ENCODE results near the gene RAET1E.
"Not testable (repeated sequence)": the region's sequence is repeated elsewhere in the genome, so short reads cannot be mapped to it uniquely, and the experiment has no call there.

Gene RAET1E

DNA sequence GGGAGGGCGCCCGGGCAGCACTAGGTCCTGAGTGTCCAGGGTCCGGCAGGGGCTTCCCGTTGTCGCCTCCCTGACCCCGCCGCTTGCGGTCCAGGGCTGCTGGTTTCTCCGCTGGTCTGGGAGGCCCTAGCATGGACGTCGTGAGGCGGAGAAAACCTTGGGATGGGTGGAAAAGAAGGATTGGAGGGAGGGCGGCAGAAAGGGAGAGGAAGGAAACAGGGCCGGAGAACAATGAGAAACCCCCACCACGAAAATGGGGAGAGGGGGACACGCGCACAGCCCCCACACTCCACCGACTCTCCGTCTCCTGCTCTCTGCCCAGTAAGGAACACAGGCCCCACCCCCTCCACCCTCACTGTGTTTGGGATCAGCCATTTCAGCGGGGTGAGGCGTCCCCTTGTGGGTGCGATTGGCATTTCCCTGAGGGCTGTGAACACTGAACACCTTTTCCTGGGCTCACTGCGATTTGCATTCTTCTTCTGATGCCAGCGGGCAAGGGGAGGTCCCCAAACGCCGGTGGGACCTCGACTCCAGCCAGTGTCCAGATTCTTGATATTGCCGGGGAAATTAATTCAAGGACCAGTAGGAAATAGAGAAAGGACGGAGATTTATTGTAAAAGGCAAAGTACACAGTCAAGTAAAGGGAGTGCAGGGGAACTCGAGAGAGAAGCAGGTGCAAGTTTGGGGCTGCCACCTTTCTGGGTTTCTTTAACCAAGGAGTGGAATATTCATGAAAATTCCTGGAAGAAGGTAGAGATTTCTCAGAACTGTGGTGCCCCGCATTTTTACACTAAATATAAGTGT is 28.3 kb upstream of the RAET1E start:
- Histone ChIP-seq H3K4me2 (ENCODE audit: low read length) (peak overlapping the region; percentile 95), H3K4me1 (ENCODE audit: control insufficient read depth, insufficient read depth, low read length) (peaks cover 16% of the 10 kb centered on the region), H3K36me3 (ENCODE audit: insufficient read depth, low read length) (no peaks in the 10 kb centered on the region), H3K4me3 (ENCODE audit: low read length) (peak overlapping the region; percentile 73), H3K27me3 (ENCODE audit: control insufficient read depth, insufficient read depth, low read length) (peaks cover 25% of the 10 kb centered on the region), H3K9ac (ENCODE audit: low read depth, low read length) (peak overlapping the region; percentile 81), H3K9me3 (replicated peaks; ENCODE audit: low read length) (no peaks in the 10 kb centered on the region)

DNA sequence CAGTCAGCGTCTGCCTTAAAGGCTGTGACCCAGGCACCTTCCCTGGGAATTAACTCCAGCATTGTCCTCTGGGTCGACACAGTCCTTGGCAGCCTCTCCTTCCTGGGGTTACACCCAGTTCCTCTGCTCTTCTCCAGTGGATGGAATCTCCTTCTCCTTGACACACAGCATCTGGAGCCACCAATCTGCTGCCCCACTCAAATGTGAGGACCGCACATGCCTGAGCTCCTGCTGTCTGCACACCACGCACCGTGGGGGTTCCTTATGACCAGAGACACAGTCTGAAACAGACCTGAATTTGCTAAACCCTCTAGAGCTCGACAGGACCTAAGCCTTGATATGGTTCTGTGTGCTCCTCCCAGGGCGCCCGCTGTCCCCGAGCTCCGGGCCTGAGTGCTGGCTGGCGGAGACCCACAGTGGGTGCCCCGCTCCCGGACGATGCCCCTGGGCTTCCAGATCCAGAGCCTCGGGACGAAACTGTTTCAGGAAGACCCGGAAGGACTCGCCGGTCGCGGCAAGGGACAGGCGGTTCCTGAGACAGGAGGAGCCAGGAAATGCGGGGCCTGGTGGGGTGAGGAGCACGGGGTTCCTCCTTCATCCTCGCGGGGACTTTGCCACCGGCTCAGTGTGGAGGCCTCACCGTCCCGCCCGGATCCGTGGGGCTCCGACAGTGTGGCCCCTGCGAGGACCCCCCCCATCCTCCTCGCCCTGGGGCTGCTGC is 27.5 kb upstream of the RAET1E start:
- peak overlapping the region; percentile 73 for H3K4me3 ChIP-seq (ENCODE audit: low read length)
- H3K4me1 ChIP-seq (ENCODE audit: control insufficient read depth, insufficient read depth, low read length) = peaks cover 16% of the 10 kb centered on the region
- no peaks in the 10 kb centered on the region for H3K36me3 ChIP-seq (ENCODE audit: insufficient read depth, low read length)
- H3K9me3 ChIP-seq (replicated peaks; ENCODE audit: low read length) = no peaks in the 10 kb centered on the region
- H3K27me3 ChIP-seq (ENCODE audit: control insufficient read depth, insufficient read depth, low read length) = peaks cover 25% of the 10 kb centered on the region
- H3K4me2 ChIP-seq (ENCODE audit: low read length) = peak overlapping the region; percentile 95
- H3K9ac ChIP-seq (ENCODE audit: low read depth, low read length) = peak overlapping the region; percentile 81

DNA sequence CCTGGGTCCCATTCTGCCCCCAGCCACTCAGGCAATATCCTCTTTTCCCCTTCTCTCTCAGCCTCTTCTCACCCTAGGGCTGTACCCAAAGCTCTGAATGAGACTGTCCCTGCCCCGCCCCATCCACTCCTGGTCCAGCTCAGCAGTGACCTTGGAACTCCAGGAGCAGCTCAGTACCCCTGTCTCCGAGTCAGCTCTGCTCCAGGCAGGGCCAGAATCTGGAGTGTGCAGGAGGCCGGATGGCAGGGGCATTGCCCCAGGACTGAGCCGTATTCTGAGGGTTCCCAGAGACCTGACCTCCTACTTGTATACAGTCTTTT is 27.0 kb upstream of the RAET1E start:
- Histone ChIP-seq H3K9ac (ENCODE audit: low read depth, low read length) (no peak overlapping the region), H3K4me2 (ENCODE audit: low read length) (no peak overlapping the region), H3K4me1 (ENCODE audit: control insufficient read depth, insufficient read depth, low read length) (peaks cover 16% of the 10 kb centered on the region), H3K9me3 (replicated peaks; ENCODE audit: low read length) (no peaks in the 10 kb centered on the region), H3K27me3 (ENCODE audit: control insufficient read depth, insufficient read depth, low read length) (peaks cover 25% of the 10 kb centered on the region), H3K4me3 (ENCODE audit: low read length) (no peak overlapping the region), H3K36me3 (ENCODE audit: insufficient read depth, low read length) (no peaks in the 10 kb centered on the region)

DNA sequence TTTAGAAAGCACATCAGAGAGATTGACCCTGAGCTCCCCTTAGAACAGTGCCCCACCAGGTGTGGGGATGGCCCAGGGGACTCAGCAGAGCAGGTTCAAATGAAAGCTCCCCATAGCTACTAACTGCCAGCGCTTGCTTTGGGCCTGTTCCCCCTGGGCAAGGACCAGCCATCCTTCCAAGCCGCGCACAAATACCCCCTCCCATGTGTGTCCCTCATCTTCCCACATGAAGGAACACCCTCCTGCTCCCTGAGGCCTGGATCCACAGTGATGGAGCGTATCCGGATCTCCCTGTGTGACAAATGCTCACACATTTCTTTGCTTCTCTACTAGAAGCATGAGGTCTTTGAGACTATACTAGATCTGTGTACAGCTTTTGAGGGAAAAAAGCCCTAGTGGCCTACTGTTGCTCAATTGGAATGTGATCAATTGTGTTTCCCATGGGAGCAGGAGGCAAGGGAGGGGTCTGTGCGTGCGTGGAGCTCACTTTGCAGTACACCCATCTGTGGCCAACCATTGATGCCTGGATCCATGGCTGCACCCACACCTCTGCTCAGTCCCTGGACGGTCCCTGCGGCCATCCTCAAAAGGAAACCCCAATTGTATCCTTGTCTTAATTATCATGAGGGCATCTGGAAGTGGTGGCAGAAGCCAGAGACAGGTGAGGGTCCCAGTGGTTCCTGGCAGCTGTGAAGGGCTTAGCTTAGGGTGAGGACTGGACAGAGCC is 26.5 kb upstream of the RAET1E start:
- no peak overlapping the region for H3K4me2 ChIP-seq (ENCODE audit: low read length)
- no peak overlapping the region for H3K4me3 ChIP-seq (ENCODE audit: low read length)
- H3K9ac ChIP-seq (ENCODE audit: low read depth, low read length) = no peak overlapping the region
- no peaks in the 10 kb centered on the region for H3K36me3 ChIP-seq (ENCODE audit: insufficient read depth, low read length)
- H3K9me3 ChIP-seq (replicated peaks; ENCODE audit: low read length) = no peaks in the 10 kb centered on the region
- peaks cover 16% of the 10 kb centered on the region for H3K4me1 ChIP-seq (ENCODE audit: control insufficient read depth, insufficient read depth, low read length)
- peaks cover 20% of the 10 kb centered on the region for H3K27me3 ChIP-seq (ENCODE audit: control insufficient read depth, insufficient read depth, low read length)

DNA sequence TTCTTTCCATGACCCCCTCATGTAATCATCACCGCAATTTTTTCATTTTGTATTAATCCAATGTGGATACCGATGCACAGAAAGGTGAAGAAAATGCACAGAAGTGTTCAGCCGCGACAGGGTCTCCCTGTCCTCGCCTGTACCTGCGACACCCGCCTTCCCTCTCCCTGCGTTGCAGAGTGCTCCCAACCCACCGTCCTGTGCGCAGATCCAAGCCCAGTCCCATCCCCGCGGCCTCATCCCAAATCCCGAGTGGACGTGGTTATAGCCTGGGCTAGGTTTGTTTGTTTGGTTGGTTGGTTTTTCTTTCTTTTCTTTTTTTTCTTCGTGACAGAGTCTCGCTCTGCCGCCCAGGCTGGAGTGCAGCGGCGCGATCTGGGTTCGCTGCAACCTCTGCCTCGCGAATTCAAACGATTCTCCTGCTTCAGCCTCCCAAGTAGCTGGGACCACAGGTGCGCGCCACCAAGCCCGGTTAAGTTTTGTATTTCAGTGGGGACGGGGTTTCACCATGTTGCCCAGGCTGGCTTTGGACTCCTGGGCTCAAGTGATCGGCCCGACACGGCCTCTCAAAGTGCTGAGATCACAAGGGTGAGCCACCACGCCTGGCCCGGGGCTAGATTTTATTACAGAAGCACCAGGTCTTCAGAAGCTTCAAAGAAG is 25.5 kb upstream of the RAET1E start:
- H3K9ac ChIP-seq (ENCODE audit: low read depth, low read length) = no peak overlapping the region
- no peaks in the 10 kb centered on the region for H3K9me3 ChIP-seq (replicated peaks; ENCODE audit: low read length)
- H3K27me3 ChIP-seq (ENCODE audit: control insufficient read depth, insufficient read depth, low read length) = peaks cover 15% of the 10 kb centered on the region
- no peaks in the 10 kb centered on the region for H3K36me3 ChIP-seq (ENCODE audit: insufficient read depth, low read length)
- H3K4me2 ChIP-seq (ENCODE audit: low read length) = peak overlapping the region; percentile 99
- peak overlapping the region; percentile 80 for H3K4me3 ChIP-seq (ENCODE audit: low read length)
- H3K4me1 ChIP-seq (ENCODE audit: control insufficient read depth, insufficient read depth, low read length) = peaks cover 16% of the 10 kb centered on the region

DNA sequence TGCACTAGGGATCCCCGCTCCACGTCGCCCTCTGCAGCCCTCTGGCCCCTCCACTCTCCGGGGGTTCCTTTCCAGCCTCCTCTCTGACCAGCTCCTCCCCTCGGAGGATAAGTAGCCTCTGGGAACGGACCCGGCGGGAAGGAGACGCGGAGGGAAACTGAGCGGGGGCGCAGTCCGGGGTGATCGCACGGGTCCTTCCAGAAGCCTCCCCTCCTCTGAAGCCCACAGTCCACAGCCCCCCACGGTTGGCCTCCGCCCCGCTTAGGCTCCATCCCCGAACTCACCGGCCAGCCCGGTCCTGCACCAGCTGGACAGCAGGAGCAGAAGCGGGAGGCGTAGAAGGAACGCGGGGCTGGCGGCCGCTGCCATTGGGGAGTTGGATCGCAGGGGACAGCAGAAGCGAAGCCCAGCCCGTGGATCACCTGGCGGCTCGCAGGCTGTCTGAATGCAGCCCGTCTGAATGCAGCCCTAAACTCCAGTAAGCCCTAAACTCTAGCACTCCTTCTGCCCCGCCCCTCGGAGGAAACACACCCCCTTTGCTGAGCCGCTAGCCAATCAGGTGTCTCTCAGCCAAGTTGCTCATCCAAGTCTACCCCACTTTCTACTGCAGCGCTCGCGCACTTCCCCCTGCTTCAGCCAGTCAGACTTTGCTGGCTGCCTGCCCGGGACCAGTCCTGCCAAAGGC is 24.9 kb upstream of the RAET1E start, which contains the start of gene RAET1G:
Gene RAET1G (minus strand): TSS at position 480 of the 685 bp plus-strand sequence. CDS start 111 bp downstream, at position 369.
- Histone ChIP-seq H3K27me3 (ENCODE audit: control insufficient read depth, insufficient read depth, low read length) (peaks cover 15% of the 10 kb centered on the region), H3K4me2 (ENCODE audit: low read length) (peak within 1 kb of the TSS; percentile 99), H3K4me3 (ENCODE audit: low read length) (peak within 1 kb of the TSS; percentile 80), H3K4me1 (ENCODE audit: control insufficient read depth, insufficient read depth, low read length) (peaks cover 16% of the 10 kb centered on the region), H3K9me3 (replicated peaks; ENCODE audit: low read length) (no peaks in the 10 kb centered on the region), H3K9ac (ENCODE audit: low read depth, low read length) (peak within 1 kb of the TSS; percentile 51), H3K36me3 (ENCODE audit: insufficient read depth, low read length) (no peaks in the 10 kb centered on the region)

DNA sequence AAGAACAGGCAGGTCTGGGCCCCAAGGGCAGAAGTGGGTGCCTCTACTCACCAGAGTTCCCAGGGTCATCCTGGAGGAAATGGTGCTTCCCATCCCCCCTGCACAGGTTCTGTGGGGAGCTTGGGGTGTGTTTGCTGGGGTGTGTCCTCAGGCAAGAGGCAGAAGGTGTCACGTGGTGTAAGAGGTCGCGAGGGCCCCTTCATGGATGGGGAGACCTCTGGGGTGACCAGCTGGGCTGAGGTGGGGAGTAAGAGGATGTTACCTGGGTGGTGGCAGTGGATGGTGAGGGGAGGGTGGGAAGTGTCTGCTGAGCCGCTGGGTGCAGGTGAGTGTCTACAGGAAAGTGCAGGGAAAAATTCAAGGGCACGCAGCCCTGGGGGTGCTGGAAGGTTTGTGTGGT is 24.2 kb upstream of the RAET1E start:
- H3K36me3 ChIP-seq (ENCODE audit: insufficient read depth, low read length); H3K4me3 ChIP-seq (ENCODE audit: low read length); H3K9ac ChIP-seq (ENCODE audit: low read depth, low read length); H3K9me3 ChIP-seq (replicated peaks; ENCODE audit: low read length): not testable (repeated sequence)
- Histone ChIP-seq H3K27me3 (ENCODE audit: control insufficient read depth, insufficient read depth, low read length) (peaks cover 15% of the 10 kb centered on the region), H3K4me1 (ENCODE audit: control insufficient read depth, insufficient read depth, low read length) (peaks cover 16% of the 10 kb centered on the region), H3K4me2 (ENCODE audit: low read length) (peak overlapping the region; percentile 99)

DNA sequence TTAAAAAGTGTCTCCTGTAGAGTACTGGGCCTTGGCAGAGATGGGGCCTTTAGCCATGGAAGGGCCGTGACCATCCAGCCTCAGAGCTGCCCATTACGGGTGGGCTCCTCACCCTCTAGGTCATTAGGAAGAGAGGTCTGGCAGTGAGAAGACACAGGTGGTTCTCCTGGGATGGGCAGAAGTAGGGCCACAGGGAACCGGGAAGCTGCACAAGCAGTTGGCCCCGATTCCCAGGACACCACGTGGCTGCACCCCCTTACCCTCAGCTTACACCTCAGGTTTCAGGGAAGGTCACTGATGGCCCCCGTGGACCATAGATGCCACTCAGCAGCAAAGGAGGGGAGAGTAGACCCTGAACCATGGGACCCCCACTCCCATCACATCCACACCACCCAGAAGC is 23.4 kb upstream of the RAET1E start:
- Histone ChIP-seq H3K4me1 (ENCODE audit: control insufficient read depth, insufficient read depth, low read length) (peaks cover 16% of the 10 kb centered on the region), H3K9me3 (replicated peaks; ENCODE audit: low read length) (no peaks in the 10 kb centered on the region), H3K36me3 (ENCODE audit: insufficient read depth, low read length) (no peaks in the 10 kb centered on the region), H3K9ac (ENCODE audit: low read depth, low read length) (no peak overlapping the region), H3K27me3 (ENCODE audit: control insufficient read depth, insufficient read depth, low read length) (peaks cover 15% of the 10 kb centered on the region), H3K4me2 (ENCODE audit: low read length) (no peak overlapping the region), H3K4me3 (ENCODE audit: low read length) (no peak overlapping the region)

DNA sequence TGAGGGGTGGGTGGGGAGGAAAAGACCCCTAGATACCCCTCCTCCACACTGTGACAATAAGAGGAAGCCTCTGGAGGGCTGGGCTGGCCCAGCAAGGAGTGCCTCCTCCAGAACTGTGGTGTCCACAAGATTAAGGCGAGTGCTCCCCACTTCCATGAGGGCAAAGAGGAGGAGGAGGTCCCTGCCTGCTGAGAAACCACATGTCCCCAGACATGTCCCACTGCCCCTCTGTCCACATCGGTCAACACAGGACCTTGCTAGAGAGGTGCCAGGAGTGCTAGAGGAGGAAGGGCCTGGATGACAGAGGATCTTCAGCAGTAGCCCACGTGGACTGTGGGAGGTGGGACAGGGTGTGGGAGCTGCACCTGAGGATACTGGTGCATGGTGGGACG is 21.9 kb upstream of the RAET1E start:
- Histone ChIP-seq H3K4me3 (ENCODE audit: low read length) (no peak overlapping the region), H3K4me1 (ENCODE audit: control insufficient read depth, insufficient read depth, low read length) (peaks cover 6% of the 10 kb centered on the region), H3K27me3 (ENCODE audit: control insufficient read depth, insufficient read depth, low read length) (peaks cover 15% of the 10 kb centered on the region), H3K4me2 (ENCODE audit: low read length) (no peak overlapping the region), H3K9ac (ENCODE audit: low read depth, low read length) (no peak overlapping the region), H3K36me3 (ENCODE audit: insufficient read depth, low read length) (no peaks in the 10 kb centered on the region), H3K9me3 (replicated peaks; ENCODE audit: low read length) (no peaks in the 10 kb centered on the region)

DNA sequence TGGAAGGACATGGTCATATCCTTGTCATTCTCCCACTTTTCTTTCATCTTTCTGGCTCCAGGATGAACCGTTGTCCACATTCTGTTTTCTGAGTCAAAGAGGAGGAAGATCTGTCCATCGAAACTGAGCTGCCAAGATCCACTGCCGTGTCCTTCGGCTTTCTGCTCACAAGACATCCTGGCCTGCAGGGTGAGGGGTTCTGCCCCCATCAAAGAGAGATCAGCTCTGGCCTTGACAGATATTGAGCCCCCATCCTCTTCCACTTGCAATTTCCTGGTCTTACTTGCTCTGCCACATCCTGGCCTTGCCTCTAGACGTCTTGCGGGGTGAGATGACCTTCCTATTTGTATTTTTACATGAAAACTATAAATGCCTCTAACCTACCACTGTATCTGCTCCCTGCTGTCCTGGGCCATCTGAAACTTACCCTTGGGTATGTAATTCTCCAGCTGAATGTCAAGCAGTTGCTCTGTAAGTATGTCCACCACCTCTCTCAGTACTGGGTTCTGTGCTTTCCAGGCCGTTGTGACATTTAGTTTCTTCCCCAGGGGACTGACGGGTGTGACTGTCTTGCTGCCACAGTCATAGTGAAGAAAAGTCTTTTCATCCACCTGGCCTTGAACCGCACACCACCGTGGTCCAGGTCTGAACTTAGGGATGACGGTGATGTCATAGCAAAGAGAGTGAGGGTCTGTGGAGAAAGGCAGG is 21.4 kb upstream of the RAET1E start:
- not testable (repeated sequence) for H3K36me3 ChIP-seq (ENCODE audit: insufficient read depth, low read length); H3K4me3 ChIP-seq (ENCODE audit: low read length); H3K4me2 ChIP-seq (ENCODE audit: low read length); H3K9me3 ChIP-seq (replicated peaks; ENCODE audit: low read length); H3K9ac ChIP-seq (ENCODE audit: low read depth, low read length); H3K4me1 ChIP-seq (ENCODE audit: control insufficient read depth, insufficient read depth, low read length)
- H3K27me3 ChIP-seq (ENCODE audit: control insufficient read depth, insufficient read depth, low read length) = peaks cover 15% of the 10 kb centered on the region

All from skeletal muscle satellite cell (primary cell).